ENCODE data around the gene EML6. TPM values are rescaled to one million over a fixed set of nuclear protein-coding genes. Genes with fewer than 3 reads are reported as not detected.

Gene EML6
- total and polyA plus RNA-seq, 4 donors = 0.94 to 5.1 (median 2.0) TPM

DNA sequence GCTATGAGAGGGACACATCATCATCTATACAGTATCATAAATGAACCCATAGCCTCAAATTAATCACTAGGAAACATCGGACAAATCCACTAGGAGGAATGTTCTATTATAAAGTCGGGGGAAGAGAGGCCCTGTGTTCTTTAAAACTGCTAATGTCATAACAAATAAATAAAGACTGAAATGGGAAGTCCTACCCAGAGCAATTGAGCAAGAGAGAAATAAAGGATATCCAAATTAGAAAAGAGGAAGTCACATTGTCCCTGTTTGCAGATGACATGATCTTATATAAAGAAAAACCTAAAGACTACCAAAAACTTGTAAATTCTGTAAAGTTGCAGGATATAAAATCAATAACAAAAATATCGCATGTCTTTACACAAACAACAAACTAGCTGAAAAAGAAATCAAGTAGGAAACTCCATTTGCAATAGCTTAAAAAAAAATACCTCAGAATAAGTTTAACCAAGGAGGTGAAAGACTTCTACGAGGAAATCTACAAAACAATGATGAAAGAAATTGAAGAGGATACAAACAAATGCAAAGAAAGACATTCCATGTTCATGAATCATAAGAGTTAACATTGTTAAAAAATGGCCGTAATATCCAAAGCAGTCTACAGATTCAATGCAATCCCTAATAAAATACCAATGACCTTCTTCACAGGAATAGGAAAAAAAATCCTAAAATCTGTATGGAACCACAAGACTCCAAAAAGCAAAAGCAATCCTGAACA is 296.2 kb downstream of the EML6 start:
- no peak for DNase-seq
- WGBS, 2 donors = 39 to 61% methylated on average over 5 of the region's 5 CpGs
- Histone ChIP-seq H3K27me3 (ENCODE audit: control insufficient read depth in 3 of 3, insufficient read depth in 3 of 3, low read length in 2 of 3) (no peaks in the 10 kb centered on the region), H3K4me1 (ENCODE audit: control insufficient read depth in 5 of 5, insufficient read depth in 5 of 5, low read length in 5 of 5) (peaks cover 0 to 3% (median 0%) of the 10 kb centered on the region in 5 donors), H3K27ac (ENCODE audit: low read depth in 1 of 2, low read length in 1 of 2) (no peak overlapping the region), H3K9me3 (ENCODE audit: control insufficient read depth in 4 of 4, insufficient read depth in 3 of 4, low read length in 3 of 4) (no peaks in the 10 kb centered on the region), H3K4me3 (no peak overlapping the region), H3K36me3 (ENCODE audit: control insufficient read depth in 4 of 4, insufficient read depth in 4 of 4, low read length in 4 of 4) (peaks cover 0 to 2% (median 0%) of the 10 kb centered on the region in 4 donors), H3K9ac (ENCODE audit: insufficient read depth in 1 of 2, low read length in 2 of 2) (no peak overlapping the region)
- no peak for ATAC-seq (ENCODE audit: insufficient read depth, low FRiP score)
- TF ChIP-seq, protein P1, sequence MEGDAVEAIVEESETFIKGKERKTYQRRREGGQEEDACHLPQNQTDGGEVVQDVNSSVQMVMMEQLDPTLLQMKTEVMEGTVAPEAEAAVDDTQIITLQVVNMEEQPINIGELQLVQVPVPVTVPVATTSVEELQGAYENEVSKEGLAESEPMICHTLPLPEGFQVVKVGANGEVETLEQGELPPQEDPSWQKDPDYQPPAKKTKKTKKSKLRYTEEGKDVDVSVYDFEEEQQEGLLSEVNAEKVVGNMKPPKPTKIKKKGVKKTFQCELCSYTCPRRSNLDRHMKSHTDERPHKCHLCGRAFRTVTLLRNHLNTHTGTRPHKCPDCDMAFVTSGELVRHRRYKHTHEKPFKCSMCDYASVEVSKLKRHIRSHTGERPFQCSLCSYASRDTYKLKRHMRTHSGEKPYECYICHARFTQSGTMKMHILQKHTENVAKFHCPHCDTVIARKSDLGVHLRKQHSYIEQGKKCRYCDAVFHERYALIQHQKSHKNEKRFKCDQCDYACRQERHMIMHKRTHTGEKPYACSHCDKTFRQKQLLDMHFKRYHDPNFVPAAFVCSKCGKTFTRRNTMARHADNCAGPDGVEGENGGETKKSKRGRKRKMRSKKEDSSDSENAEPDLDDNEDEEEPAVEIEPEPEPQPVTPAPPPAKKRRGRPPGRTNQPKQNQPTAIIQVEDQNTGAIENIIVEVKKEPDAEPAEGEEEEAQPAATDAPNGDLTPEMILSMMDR (IDR thresholded peaks at IDR 0.05; ENCODE audit: control extremely low read depth, extremely low read depth) = no peak

Small RNAs within 50 kb of the gene (small RNA-seq; reads per million reads assigned to genes)
- gene RNU6-433P (ENCODE audit: low replicate concordance) = not detected
- not detected for gene RNU7-81P (ENCODE audit: low replicate concordance)
